B cell (primary cell): ENCODE measurements around the gene RERE. TPM values are rescaled to one million over a fixed set of nuclear protein-coding genes. Genes with fewer than 3 reads are reported as not detected.

Experiments used
- ATAC-seq: fragments of 200-7000 bp; cut with Tn5 transposase; one replicate; pipeline ENCODE4 v1.10.0; 2021; ENCODE audit warnings: low read depth, mild to moderate bottlenecking, moderate number of reproducible peaks, moderate library complexity
- CTCF ChIA-PET: fragments of 350-600 bp; sonication (Branson Sonifier 250); formaldehyde crosslinking; loops from one replicate; lab custom pipeline; 2021; ENCODE audit warnings: antibody characterized with exemption, inconsistent platforms; lab: Charles Lee
- POLR2A ChIA-PET: fragments of 350-600 bp; sonication (Branson Sonifier 250); formaldehyde crosslinking; loops from one replicate; lab custom pipeline; 2021; ENCODE audit warnings: antibody characterized with exemption; lab: Charles Lee
- DNase-seq: peaks from one replicate; pipeline ENCODE4 v3.0.0; 2013
- H2AFZ ChIP-seq: 2 replicates; pipeline ENCODE4 v1.6.1; 2012; ENCODE audit warnings: mild to moderate bottlenecking, low read depth, low read length; ENCODE audit not compliant: insufficient read depth, poor library complexity, severe bottlenecking
- H3K27ac ChIP-seq, 2 donors: 1 replicate in 1 of 2; 2 replicates in 1 of 2; pipeline ENCODE4 v1.5.1; 2012 to 2013; ENCODE audit warnings: low read length in 2 of 2, mild to moderate bottlenecking in 2 of 2, moderate library complexity in 1 of 2
- H3K27me3 ChIP-seq, 4 experiments: fragments of 200-600 bp in 1 of 4; sonication (generic) in 1 of 4; replicated peaks in 1 of 4; 1 replicate in 2 of 4; 2 replicates in 2 of 4; pipeline versions ENCODE4 v1.6.1 to v1.7.0; 2013 to 2016; ENCODE audit warnings: low read length in 3 of 4, mild to moderate bottlenecking in 2 of 4, mixed read lengths in 1 of 4, moderate library complexity in 1 of 4; ENCODE audit not compliant: insufficient read depth in 4 of 4, control insufficient read depth in 3 of 4; ENCODE audit errors: control extremely low read depth in 1 of 4
- H3K36me3 ChIP-seq, 2 experiments: replicated peaks in 1 of 2; 1 replicate in 1 of 2; 2 replicates in 1 of 2; pipeline versions ENCODE4 v1.6.1 to v1.7.1; 2013; ENCODE audit warnings: low read length in 1 of 2; ENCODE audit not compliant: insufficient read depth in 2 of 2, control insufficient read depth in 1 of 2; ENCODE audit errors: control extremely low read depth in 1 of 2, extremely low read depth in 1 of 2
- H3K4me1 ChIP-seq, 2 donors: fragments of 200-600 bp in 1 of 2; sonication (generic) in 1 of 2; 1 replicate in 1 of 2; 2 replicates in 1 of 2; pipeline versions ENCODE4 v1.5.1 to v1.6.1; 2013 to 2017; ENCODE audit warnings: low read length in 2 of 2; ENCODE audit not compliant: control insufficient read depth in 2 of 2, insufficient read depth in 2 of 2
- H3K4me2 ChIP-seq: replicated peaks from 2 replicates; pipeline ENCODE3; 2012; ENCODE audit warnings: mild to moderate bottlenecking, low read depth, low read length; ENCODE audit not compliant: poor library complexity, severe bottlenecking
- H3K4me3 ChIP-seq, 5 experiments: fragments of 200-600 bp in 1 of 5; sonication (generic) in 1 of 5; 1 replicate in 3 of 5; 2 replicates in 2 of 5; pipeline versions ENCODE4 v1.5.1 to v1.7.0; 2011 to 2016; ENCODE audit warnings: low read length in 4 of 5, mild to moderate bottlenecking in 4 of 5, low read depth in 2 of 5, control low read depth in 1 of 5, moderate library complexity in 1 of 5; ENCODE audit not compliant: insufficient read depth in 1 of 5; ENCODE audit errors: control extremely low read depth in 1 of 5, extremely low read depth in 1 of 5
- H3K79me2 ChIP-seq: fragments of 200-600 bp; sonication (generic); one replicate; pipeline ENCODE4 v1.6.0; 2016; ENCODE audit warnings: low read length; ENCODE audit not compliant: control insufficient read depth, insufficient read depth
- H3K9ac ChIP-seq: fragments of 200-600 bp; sonication (generic); 2 replicates; pipeline ENCODE4 v1.6.1; 2017; ENCODE audit warnings: mild to moderate bottlenecking, low read length, moderate library complexity
- H3K9me3 ChIP-seq, 3 donors: one replicate each; pipeline versions ENCODE4 v1.6.1 to v1.7.1; 2013; ENCODE audit warnings: low read length in 2 of 3; ENCODE audit not compliant: control insufficient read depth in 2 of 3, insufficient read depth in 1 of 3; ENCODE audit errors: control extremely low read depth in 1 of 3
- H4K20me1 ChIP-seq: 2 replicates; pipeline ENCODE4 v1.6.0; 2012; ENCODE audit warnings: mild to moderate bottlenecking, low read length; ENCODE audit not compliant: insufficient read depth, control insufficient read depth, poor library complexity, severe bottlenecking
- H3K27ac Mint-ChIP-seq: one replicate; pipeline ENCODE4 v1.8.0; 2021; ENCODE audit warnings: mixed read lengths
- H3K27me3 Mint-ChIP-seq: one replicate; pipeline ENCODE4 v1.8.0; 2021; ENCODE audit warnings: mixed read lengths
- H3K4me1 Mint-ChIP-seq: one replicate; pipeline ENCODE4 v1.8.0; 2021; ENCODE audit warnings: mixed read lengths
- H3K4me3 Mint-ChIP-seq: one replicate; pipeline ENCODE4 v1.8.0; 2021; ENCODE audit warnings: mixed read lengths
- H3K9me3 Mint-ChIP-seq: one replicate; pipeline ENCODE4 v1.8.0; 2022; ENCODE audit warnings: mixed read lengths; ENCODE audit not compliant: insufficient read depth
- EZH2 ChIP-seq: IDR thresholded peaks from 2 replicates; pipeline ENCODE4 v1.6.1; 2012; ENCODE audit warnings: borderline replicate concordance, low read depth, mild to moderate bottlenecking, moderate library complexity, low read length; ENCODE audit not compliant: insufficient read depth, poor library complexity, severe bottlenecking
- WGBS: methylation state at CpG from one replicate; pipeline ENCODE4 v1.1.5; 2013; ENCODE audit warnings: missing lambda C conversion rate; ENCODE audit not compliant: insufficient coverage; 5-methylcytosine and 5-hydroxymethylcytosine counted together
- intact Hi-C: fragments of 100-400 bp; cut with micrococcal nuclease; formaldehyde crosslinking; loops from one replicate; pipeline ENCODE4 v1.10.0; 2022
- polyA plus RNA-seq: library from polyadenylated mRNA; depleted of rRNA; stranded (reverse); fragments of >200 nt; gene quantifications from 2 replicates; pipeline ENCODE4 v1.2.3, GENCODE V29; 2012
- total RNA-seq, 2 donors: library from RNA; stranded (reverse); fragments of 120-200 nt in 1 of 2; gene quantifications; 1 replicate in 1 of 2; 2 replicates in 1 of 2; pipeline versions ENCODE4 v1.2.3 to v1.2.4, GENCODE V29; 2013 to 2022
- TF ChIP-seq, protein P1 (sequence below): fragments of 200-600 bp; IDR thresholded peaks from one replicate; pipeline ENCODE4 v1.8.0; 2022; ENCODE audit warnings: antibody characterized with exemption, mild to moderate bottlenecking

The RERE gene
- total and polyA plus RNA-seq, 2 donors (not counting 1 experiment from before 2014, with no cell fraction given), result 27.3 to 132 TPM

- Histone ChIP-seq H3K9ac (no peak overlapping the region), H3K4me1 (no peaks in the 10 kb centered on the region), H3K27me3 (no peaks in the 10 kb centered on the region), H2AFZ (no peak overlapping the region), H3K79me2 (no peaks in the 10 kb centered on the region), H3K9me3 (peaks cover 0 to 15% (median 0%) of the 10 kb centered on the region in 3 donors), H3K4me3 (no peak overlapping the region), H4K20me1 (no peaks in the 10 kb centered on the region), H3K4me2 (no peak overlapping the region), H3K36me3 (no peaks in the 10 kb centered on the region), H3K27ac (no peak overlapping the region)
- ChIA-PET POLR2A (no interaction called here), CTCF (no interaction called here)
- Mint-ChIP-seq H3K9me3 (no peaks in the 10 kb centered on the region), H3K4me3 (no peak overlapping the region), H3K27ac (no peak overlapping the region), H3K4me1 (no peaks in the 10 kb centered on the region), H3K27me3 (no peaks in the 10 kb centered on the region)
- no peak for TF ChIP-seq EZH2
- TF ChIP-seq, protein P1, sequence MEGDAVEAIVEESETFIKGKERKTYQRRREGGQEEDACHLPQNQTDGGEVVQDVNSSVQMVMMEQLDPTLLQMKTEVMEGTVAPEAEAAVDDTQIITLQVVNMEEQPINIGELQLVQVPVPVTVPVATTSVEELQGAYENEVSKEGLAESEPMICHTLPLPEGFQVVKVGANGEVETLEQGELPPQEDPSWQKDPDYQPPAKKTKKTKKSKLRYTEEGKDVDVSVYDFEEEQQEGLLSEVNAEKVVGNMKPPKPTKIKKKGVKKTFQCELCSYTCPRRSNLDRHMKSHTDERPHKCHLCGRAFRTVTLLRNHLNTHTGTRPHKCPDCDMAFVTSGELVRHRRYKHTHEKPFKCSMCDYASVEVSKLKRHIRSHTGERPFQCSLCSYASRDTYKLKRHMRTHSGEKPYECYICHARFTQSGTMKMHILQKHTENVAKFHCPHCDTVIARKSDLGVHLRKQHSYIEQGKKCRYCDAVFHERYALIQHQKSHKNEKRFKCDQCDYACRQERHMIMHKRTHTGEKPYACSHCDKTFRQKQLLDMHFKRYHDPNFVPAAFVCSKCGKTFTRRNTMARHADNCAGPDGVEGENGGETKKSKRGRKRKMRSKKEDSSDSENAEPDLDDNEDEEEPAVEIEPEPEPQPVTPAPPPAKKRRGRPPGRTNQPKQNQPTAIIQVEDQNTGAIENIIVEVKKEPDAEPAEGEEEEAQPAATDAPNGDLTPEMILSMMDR, result no peak
- 93% methylated on average over 14 of the region's 16 CpGs for WGBS
- DNase-seq (no peak), ATAC-seq (no peak)
- intact Hi-C loops, result no loop called here
These were observed 484.6 kb downstream of the RERE start for GRCh38 chr1:8332806-8333205.

- no peak for DNase-seq
- Histone ChIP-seq H3K36me3 (no peaks in the 10 kb centered on the region), H3K4me1 (no peaks in the 10 kb centered on the region), H4K20me1 (no peaks in the 10 kb centered on the region), H3K9ac (no peak overlapping the region), H3K79me2 (no peaks in the 10 kb centered on the region), H2AFZ (no peak overlapping the region), H3K27me3 (no peaks in the 10 kb centered on the region), H3K27ac (no peak overlapping the region), H3K4me3 (no peak overlapping the region), H3K4me2 (no peak overlapping the region), H3K9me3 (peaks cover 0 to 2% (median 0%) of the 10 kb centered on the region in 3 donors)
- TF ChIP-seq, protein P1, result no peak
- no peak for TF ChIP-seq EZH2
- no peaks in the 10 kb centered on the region for H3K27me3 Mint-ChIP-seq
- intact Hi-C loops, result no loop called here
- no peak overlapping the region for H3K4me3 Mint-ChIP-seq
- no peaks in the 10 kb centered on the region for H3K4me1 Mint-ChIP-seq
- no peaks in the 10 kb centered on the region for H3K9me3 Mint-ChIP-seq
- ChIA-PET POLR2A (no interaction called here), CTCF (no interaction called here)
- no peak for ATAC-seq
- 94% methylated on average over 45 of the region's 47 CpGs for WGBS
- no peak overlapping the region for H3K27ac Mint-ChIP-seq
These were observed 486.9 kb downstream of the RERE start for GRCh38 chr1:8330271-8331125.
